ENCODE measurements around the gene ELAC1. TPM values are rescaled to one million over a fixed set of nuclear protein-coding genes. Genes with fewer than 3 reads are reported as not detected.

The ELAC1 gene
- total RNA-seq, 2 donors from 2014 or later: 7.0 to 11.3 TPM

DNA sequence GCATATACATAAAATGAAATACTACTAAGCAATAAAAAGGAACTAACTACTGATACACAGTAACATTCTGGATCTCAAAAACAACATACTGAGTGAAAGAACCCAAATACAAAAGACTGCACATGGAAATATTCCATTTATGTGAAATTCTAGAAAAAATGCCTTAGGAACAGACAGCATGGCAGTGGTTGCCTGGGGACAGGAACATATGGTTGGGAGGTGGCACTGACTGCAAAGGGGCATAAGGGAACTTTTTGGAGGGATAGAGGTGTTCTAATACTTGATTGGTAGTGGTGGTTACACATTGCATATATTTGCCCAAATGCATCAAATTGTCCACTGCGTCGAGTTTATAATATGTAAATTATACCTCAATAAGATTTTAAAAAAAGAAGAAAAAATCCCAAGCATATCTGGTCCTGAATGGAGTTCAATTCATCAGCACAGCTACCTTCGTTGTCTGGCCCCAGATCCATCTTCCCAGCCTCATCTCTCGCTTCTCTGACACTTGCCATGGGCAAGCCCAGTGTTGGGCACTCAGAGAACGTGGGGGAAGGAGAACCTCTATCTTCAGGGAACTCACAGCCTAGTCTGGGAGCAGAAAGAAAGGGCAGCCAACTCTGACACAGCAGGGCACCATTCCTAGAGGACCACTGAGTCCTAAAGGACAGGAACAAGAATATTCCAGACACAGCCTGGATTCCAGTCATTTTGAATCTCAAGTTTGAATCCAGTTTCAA is 53.6 kb downstream of the ELAC1 start:
- intact Hi-C loops (cut with DNase I): no loop called here
- H3K4me3 ChIP-seq: no peak overlapping the region
- no peaks in the 10 kb centered on the region for H3K36me3 ChIP-seq
- TF ChIP-seq, protein P1, sequence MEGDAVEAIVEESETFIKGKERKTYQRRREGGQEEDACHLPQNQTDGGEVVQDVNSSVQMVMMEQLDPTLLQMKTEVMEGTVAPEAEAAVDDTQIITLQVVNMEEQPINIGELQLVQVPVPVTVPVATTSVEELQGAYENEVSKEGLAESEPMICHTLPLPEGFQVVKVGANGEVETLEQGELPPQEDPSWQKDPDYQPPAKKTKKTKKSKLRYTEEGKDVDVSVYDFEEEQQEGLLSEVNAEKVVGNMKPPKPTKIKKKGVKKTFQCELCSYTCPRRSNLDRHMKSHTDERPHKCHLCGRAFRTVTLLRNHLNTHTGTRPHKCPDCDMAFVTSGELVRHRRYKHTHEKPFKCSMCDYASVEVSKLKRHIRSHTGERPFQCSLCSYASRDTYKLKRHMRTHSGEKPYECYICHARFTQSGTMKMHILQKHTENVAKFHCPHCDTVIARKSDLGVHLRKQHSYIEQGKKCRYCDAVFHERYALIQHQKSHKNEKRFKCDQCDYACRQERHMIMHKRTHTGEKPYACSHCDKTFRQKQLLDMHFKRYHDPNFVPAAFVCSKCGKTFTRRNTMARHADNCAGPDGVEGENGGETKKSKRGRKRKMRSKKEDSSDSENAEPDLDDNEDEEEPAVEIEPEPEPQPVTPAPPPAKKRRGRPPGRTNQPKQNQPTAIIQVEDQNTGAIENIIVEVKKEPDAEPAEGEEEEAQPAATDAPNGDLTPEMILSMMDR (IDR thresholded peaks at IDR 0.05): no peak
- H3K9ac ChIP-seq (ENCODE audit: low read depth in 2 of 2, low read length in 2 of 2): no peak overlapping the region
- H3K4me1 ChIP-seq: no peaks in the 10 kb centered on the region
- H3K27me3 ChIP-seq: no peaks in the 10 kb centered on the region
- H3K9me3 ChIP-seq: no peaks in the 10 kb centered on the region
- H3K27ac ChIP-seq: no peak overlapping the region
- DNase-seq: no peak

DNA sequence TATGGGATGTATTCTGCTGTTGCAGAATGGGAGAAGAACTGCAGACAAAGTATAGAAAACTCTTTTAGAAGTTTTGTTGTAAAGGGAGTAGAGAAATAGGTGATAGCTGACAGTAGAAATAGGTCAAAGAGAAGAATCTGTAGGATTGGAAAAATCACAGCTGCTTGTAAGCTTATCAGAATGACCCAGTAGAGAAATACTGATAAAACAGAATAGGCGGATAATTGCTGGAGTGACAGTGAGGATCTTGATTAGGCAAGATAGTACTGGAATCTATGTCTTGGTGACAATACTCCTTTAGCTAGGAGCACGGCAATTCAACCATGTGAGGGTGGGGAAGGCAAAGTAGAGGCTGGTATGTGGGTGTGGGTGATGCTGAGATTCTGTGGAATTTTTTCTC is 57.7 kb downstream of the ELAC1 start:
- Histone ChIP-seq H3K9ac (ENCODE audit: low read depth in 2 of 2, low read length in 2 of 2) (no peak overlapping the region), H3K9me3 (no peaks in the 10 kb centered on the region), H3K4me3 (no peak overlapping the region), H3K4me1 (no peaks in the 10 kb centered on the region), H3K27ac (no peak overlapping the region), H3K36me3 (no peaks in the 10 kb centered on the region), H3K27me3 (no peaks in the 10 kb centered on the region)
- intact Hi-C loops (cut with DNase I): loop anchor here (5.0 kb wide), 1 partner anchor 58 kb away; the partner anchor contains the start of gene ELAC1
- TF ChIP-seq, protein P1 (IDR thresholded peaks at IDR 0.05): no peak
- no peak for DNase-seq

DNA sequence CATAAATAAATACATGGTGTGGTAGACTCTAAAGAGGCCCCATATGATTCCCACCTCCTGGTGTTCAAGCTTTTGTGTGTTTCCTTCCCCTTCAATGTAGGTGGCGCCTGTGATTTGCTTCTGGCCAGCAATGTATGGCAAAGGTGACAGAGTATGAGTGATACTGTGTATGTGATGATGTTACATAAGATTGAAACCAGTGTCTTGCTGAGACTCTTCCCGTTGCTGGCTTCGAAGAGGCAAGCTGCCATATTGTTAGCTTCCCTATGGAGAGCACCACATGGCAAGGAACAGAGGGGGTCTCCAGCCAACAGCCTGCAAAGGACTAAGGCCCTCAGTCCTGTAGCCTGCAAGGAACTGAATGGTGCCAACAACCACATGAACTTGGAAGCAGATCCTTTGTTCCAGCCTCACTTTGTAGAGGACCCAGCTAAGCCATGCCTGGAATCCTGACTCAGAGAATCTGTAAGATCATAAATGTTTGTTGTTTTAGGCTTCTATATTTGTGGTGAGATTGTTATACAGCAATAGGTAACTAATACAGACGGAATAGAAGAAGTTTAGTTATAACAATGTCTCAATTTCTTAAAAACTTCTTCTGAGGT is 60.5 kb downstream of the ELAC1 start:
- no peak overlapping the region for H3K4me3 ChIP-seq
- H3K4me1 ChIP-seq: no peaks in the 10 kb centered on the region
- TF ChIP-seq, protein P1 (IDR thresholded peaks at IDR 0.05): no peak
- no peaks in the 10 kb centered on the region for H3K27me3 ChIP-seq
- intact Hi-C loops (cut with DNase I): loop anchor here (5.0 kb wide), 1 partner anchor 61 kb away; the partner anchor contains the start of gene ELAC1
- no peak overlapping the region for H3K27ac ChIP-seq
- H3K9me3 ChIP-seq: no peaks in the 10 kb centered on the region
- no peak overlapping the region for H3K9ac ChIP-seq (ENCODE audit: low read depth in 2 of 2, low read length in 2 of 2)
- DNase-seq: peak; percentile 43
- H3K36me3 ChIP-seq: no peaks in the 10 kb centered on the region

DNA sequence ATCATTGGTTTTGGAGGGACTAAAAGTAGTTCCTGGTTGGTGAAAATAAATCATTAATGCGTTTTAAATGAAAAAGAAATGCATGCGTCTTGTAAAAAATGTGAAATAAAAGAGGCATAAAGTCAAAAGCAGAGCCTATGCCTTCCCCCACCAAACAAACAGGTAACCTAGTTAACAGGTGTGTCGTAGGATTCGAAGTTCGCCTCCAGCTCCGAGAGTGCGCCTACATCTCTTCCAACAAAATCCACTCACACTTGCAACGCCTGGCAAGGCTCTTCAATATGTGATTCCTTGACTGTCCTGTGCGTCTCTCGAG is 61.5 kb downstream of the ELAC1 start:
- H3K27ac ChIP-seq: peak overlapping the region; percentile 94
- TF ChIP-seq, protein P1 (IDR thresholded peaks at IDR 0.05): no peak
- no peaks in the 10 kb centered on the region for H3K9me3 ChIP-seq
- no peaks in the 10 kb centered on the region for H3K36me3 ChIP-seq
- no peak for DNase-seq
- intact Hi-C loops (cut with DNase I): loop anchor here (5.0 kb wide), 1 partner anchor 62 kb away; the partner anchor contains the start of gene ELAC1
- H3K4me1 ChIP-seq: no peaks in the 10 kb centered on the region
- H3K4me3 ChIP-seq: peak overlapping the region; percentile 44
- H3K9ac ChIP-seq (ENCODE audit: low read depth in 2 of 2, low read length in 2 of 2): peak overlapping the region; percentile 80 to 84
- H3K27me3 ChIP-seq: no peaks in the 10 kb centered on the region

DNA sequence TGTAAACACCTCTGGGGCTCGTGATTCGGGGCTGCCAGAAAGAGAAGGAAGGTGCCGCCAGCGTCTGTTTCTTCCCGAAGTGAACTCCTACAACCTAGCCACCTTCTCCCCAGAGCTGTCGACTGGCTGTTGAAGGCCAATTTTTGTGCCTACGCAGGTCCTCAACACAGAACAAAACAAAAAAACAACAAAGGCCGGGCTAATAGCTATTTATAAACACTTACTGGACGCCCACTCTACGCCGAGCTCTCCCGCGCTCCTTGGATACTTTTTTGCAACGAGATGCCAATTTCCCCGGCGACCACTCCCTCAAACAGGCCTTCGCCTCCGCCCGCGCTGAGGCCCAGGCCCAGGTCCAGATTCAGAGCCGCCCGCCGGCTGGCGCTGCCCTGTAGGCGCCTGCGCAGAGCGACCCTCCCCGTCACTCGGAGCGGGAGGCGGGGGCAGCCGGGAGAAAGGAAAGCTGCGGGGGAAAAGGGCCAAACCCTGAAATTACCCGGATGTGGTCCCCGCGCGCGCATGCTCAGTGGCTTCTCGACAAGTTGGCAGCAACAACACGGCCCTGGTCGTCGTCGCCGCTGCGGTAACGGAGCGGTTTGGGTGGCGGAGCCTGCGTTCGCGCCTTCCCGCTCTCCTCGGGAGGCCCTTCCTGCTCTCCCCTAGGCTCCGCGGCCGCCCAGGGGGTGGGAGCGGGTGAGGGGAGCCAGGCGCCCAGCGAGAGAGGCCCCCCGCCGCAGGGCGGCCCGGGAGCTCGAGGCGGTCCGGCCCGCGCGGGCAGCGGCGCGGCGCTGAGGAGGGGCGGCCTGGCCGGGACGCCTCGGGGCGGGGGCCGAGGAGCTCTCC is 62.1 kb downstream of the ELAC1 start, which contains the start of gene SMAD4:
Gene SMAD4, plus strand, starts transcription at position 520 of the 843 bp plus-strand sequence. CDS start 16,834 bp downstream, outside the sequence.
- TF ChIP-seq, protein P1 (IDR thresholded peaks at IDR 0.05): no peak
- Histone ChIP-seq H3K9ac (ENCODE audit: low read depth in 2 of 2, low read length in 2 of 2) (peak within 1 kb of the TSS; percentile 93 to 97), H3K9me3 (no peaks in the 10 kb centered on the region), H3K4me1 (no peaks in the 10 kb centered on the region), H3K36me3 (no peaks in the 10 kb centered on the region), H3K4me3 (peak within 1 kb of the TSS; percentile 44), H3K27ac (peak within 1 kb of the TSS; percentile 94), H3K27me3 (no peaks in the 10 kb centered on the region)
- DNase-seq: peak; percentile 99
- intact Hi-C loops (cut with DNase I): loop anchor here (5.0 kb wide), 1 partner anchor 63 kb away; the partner anchor contains the start of gene ELAC1

All from colonic mucosa (tissue), 4 donors.